ENCODE data around the gene PCMTD2.
"Not testable (repeated sequence)": the region's sequence is repeated elsewhere in the genome, so short reads cannot be mapped to it uniquely, and the experiment has no call there.

The PCMTD2 gene

GRCh38 chr20:64286447-64287263 is 31.1 kb downstream of the PCMTD2 start:
- DNase-seq (ENCODE audit: low spot score): peak; percentile 67

DNA sequence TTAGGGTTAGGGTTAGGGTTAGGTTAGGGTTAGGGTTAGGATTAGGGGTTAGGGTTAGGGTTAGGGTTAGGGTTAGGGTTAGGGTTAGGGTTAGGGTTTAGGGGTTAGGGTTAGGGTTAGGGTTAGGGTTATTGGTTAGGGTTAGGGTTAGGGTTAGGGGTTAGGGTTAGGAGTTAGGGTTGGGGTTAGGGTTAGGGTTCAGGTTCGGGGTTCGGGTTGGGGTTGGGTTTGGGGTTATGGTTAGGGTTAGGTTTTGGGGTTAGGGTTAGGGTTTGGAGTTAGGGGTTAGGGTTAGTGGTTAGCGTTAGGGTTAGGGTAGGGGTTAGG is 31.7 kb downstream of the PCMTD2 start:
- DNase-seq (ENCODE audit: low spot score): not testable (repeated sequence)

DNA sequence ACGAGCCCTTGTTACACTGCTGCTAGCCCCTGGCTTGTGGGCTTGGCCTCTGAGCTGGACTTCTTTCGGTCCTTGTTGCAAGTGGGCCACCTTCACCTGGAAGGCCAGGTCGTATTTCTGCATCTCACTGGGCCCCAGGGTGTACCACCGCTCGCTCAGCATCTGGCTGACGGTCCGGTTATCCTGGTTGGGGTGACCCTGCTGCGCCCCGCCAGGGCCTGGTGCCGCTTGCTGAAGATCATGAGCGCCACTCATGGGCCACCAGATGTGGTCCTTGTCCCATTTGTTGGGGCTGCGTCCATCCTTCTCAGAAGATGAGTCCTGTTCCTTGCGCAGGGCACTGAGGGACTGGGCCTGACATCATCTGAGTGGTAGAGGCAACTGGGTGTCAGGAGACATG is 36.6 kb downstream of the PCMTD2 start:
- not testable (repeated sequence) for DNase-seq (ENCODE audit: low spot score)

DNA sequence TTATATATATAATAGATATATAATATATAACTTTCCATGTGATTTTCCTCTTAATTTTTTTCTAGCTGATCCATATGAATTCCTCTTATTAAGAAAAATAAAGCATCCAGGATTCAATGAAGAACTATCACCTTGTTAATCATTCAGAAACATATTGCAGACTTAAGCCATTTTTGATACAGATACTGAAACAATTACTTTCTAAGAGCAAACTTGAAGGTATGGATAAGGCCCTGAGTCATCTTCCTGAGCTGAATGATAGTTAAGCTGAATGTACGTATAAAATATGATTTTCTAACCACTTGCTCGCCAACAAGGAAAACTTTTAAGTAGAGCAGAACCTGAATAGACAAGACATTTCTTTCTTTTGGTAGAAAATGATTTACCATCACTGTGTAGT is 47.5 kb downstream of the PCMTD2 start:
- not testable (repeated sequence) for DNase-seq (ENCODE audit: low spot score)

DNA sequence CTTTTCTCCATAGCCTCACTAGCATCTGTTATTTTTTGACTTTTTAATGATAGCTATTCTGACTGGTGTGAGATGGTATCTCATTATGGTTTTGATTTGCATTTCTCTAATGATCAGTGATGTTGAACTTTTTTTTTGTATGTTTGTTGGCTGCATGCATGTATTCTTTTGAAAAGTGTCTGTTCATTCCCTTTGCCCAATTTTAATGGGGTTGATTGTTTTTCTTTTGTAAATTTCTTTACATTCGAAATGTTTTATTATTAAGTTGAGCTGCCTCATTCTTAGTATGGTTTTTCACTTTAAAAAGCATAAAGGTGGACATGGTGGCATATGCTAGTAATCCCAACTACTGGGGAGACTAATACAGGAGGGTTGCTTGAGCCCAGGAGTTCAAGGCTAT is 58.2 kb downstream of the PCMTD2 start:
- DNase-seq (ENCODE audit: low spot score): not testable (repeated sequence)

DNA sequence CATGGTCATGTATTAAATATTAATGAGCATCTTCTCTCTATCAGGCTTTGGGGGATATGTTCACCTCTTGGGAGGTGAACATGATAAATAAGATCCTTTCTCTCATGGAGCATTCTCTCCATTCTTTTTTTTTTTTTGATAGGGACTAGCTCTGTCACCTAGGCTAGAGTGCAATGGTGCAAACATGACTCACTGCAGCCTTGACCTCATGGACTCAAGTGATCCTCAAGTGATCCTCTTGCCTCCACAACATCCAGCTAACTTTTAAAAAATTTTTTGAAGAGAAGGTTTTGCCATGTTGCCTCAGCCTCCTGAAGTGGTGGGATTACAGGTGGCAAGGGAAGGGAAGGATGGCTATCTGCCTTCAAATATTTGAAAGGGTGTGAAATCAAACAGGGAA is 59.8 kb downstream of the PCMTD2 start:
- DNase-seq (ENCODE audit: low spot score): not testable (repeated sequence)

- not testable (repeated sequence) for DNase-seq (ENCODE audit: low spot score)
These were observed 60.3 kb downstream of the PCMTD2 start for GRCh38 chr20:64315884-64316283.

DNA sequence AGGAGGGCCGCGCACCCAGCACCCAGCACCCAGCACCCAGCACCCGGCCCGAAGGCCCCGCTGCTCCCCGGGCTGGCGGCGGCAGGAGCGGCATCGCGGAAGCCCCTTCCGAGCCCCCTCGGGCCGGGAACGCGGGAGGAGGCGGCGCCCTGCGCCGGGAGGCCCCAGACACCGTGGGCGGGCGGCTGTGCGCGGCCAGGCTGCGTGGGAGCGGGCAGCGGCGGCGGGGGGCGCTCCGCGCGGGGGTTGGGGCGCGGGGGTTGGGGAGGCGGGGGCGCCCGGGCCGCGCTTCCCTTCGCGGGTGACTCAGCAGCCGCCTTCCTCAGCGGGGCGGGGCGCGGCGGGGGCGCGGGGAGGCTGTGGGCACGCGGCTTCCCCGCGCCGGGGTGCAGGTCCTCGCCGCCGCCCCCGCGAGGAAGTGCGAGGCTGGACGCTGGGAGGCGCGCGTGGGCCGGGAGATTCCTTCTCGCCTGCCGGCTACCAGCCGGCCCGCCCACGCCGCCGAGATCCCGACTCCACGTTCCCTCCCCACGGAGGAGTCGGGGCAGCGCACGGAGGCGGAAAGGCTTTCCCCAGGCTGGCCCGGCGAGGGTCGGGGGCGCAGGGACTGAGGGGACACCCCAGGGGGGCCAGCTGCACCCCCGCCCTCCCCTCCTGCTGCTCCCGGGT is 61.0 kb downstream of the PCMTD2 start:
- not testable (repeated sequence) for DNase-seq (ENCODE audit: low spot score)

DNA sequence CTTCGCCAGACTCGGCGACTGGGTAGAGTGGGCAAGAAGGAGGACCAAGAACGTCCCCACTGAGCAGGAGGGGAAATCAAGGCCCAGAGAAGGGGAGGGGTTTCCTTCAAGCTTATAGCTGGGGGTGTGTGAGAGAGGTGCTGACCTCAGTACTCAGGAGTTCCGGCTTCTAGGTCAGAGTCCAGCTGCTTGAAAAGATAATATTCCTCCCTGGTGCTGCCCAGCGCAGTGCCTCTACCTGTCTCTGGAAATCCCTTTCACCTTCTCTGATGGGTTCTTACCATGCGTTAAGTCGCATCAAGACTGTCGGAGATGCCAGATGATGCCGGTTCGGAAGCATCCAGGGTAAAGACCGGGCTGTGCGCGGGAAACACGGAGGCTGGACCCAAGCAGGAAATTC is 61.8 kb downstream of the PCMTD2 start:
- not testable (repeated sequence) for DNase-seq (ENCODE audit: low spot score)

DNA sequence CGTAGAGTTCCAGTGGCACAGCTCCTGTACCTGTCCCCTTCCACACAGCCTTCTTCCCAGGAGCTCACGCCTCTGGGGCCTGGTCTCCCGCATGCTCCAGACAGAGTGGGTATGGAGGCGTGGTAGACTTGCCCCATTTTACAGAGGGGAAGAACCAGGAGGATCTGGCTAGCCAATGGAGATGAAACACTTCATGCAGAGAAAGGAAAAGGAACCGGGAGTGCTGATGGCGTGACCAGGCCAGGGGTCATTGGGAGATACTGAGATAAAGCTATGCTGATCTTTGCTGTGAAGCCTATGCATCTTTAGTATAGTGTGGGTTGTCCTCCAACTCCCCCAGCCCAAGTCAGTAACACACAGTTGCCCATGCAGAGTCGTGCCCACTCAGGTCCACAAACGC is 62.5 kb downstream of the PCMTD2 start:
- not testable (repeated sequence) for DNase-seq (ENCODE audit: low spot score)

- DNase-seq (ENCODE audit: low spot score): not testable (repeated sequence)
These were observed 66.7 kb downstream of the PCMTD2 start for GRCh38 chr20:64322031-64322789.
